SK-N-SH (cell line): ENCODE data around the gene PKD1. TPM values are rescaled to one million over a fixed set of nuclear protein-coding genes. Genes with fewer than 3 reads are reported as not detected.

Experiments used
- CTCF ChIA-PET: fragments of 300-600, 350-600 bp; formaldehyde crosslinking; extraction: SDS; loops from one replicate; lab custom pipeline; 2021; lab: Yijun Ruan, JAX
- POLR2A ChIA-PET: fragments of 350-600 bp; sonication (Branson Sonifier 250); formaldehyde crosslinking; extraction: SDS; loops from one replicate; lab custom pipeline; 2020; ENCODE audit warnings: antibody characterized with exemption, inconsistent platforms; lab: Yijun Ruan, JAX
- DNase-seq: peaks from one replicate; pipeline ENCODE4 v3.0.0; 2012
- H2AFZ ChIP-seq: fragments of 200-600 bp; sonication (generic); 2 replicates; pipeline ENCODE4 v1.8.1; 2016; ENCODE audit warnings: antibody characterized with exemption, mild to moderate bottlenecking, low read depth
- H3F3A ChIP-seq: fragments of 200-600 bp; sonication (generic); replicated peaks from 2 replicates; pipeline ENCODE3; 2016; ENCODE audit warnings: antibody characterized with exemption, mild to moderate bottlenecking; ENCODE audit not compliant: insufficient read depth
- H3K27ac ChIP-seq, 2 experiments: fragments of 200-500 bp in 1 of 2; fragments of 200-600 bp in 1 of 2; sonication (Bioruptor generic) in 1 of 2; sonication (generic), shearing (Covaris generic) in 1 of 2; 2 replicates each; pipeline versions ENCODE4 v1.5.1 to v1.6.1; 2014 to 2016; ENCODE audit warnings: low read depth in 2 of 2, inconsistent platforms in 1 of 2, low read length in 1 of 2, mild to moderate bottlenecking in 1 of 2, mixed read lengths in 1 of 2
- H3K27me3 ChIP-seq: fragments of 200-600 bp; sonication (generic), shearing (Covaris generic); 2 replicates; pipeline ENCODE4 v1.6.1; 2016; ENCODE audit warnings: mixed run types; ENCODE audit not compliant: insufficient read depth
- H3K36me3 ChIP-seq, 2 experiments: fragments of 200-500 bp in 1 of 2; fragments of 200-600 bp in 1 of 2; sonication (Bioruptor generic) in 1 of 2; sonication (generic) in 1 of 2; replicated peaks in 1 of 2; 2 replicates each; pipeline versions ENCODE3 to v1.5.1; 2014 to 2016; ENCODE audit warnings: low read length in 1 of 2, mild to moderate bottlenecking in 1 of 2; ENCODE audit not compliant: insufficient read depth in 2 of 2, control insufficient read depth in 1 of 2
- H3K4me1 ChIP-seq, 2 experiments: fragments of 200-500 bp in 1 of 2; fragments of 200-600 bp in 1 of 2; sonication (Bioruptor generic) in 1 of 2; sonication (generic), shearing (Covaris generic) in 1 of 2; 2 replicates each; pipeline versions ENCODE4 v1.5.1 to v1.6.1; 2014 to 2016; ENCODE audit warnings: low read depth in 1 of 2, low read length in 1 of 2, mixed run types in 1 of 2; ENCODE audit not compliant: insufficient read depth in 2 of 2, control insufficient read depth in 1 of 2
- H3K4me2 ChIP-seq: fragments of 200-600 bp; sonication (generic), shearing (Covaris generic); 2 replicates; pipeline ENCODE4 v1.6.1; 2017; ENCODE audit warnings: mixed run types
- H3K4me3 ChIP-seq, 2 experiments: fragments of 200-500 bp in 1 of 2; fragments of 200-600 bp in 1 of 2; sonication (Bioruptor generic) in 1 of 2; sonication (generic), shearing (Covaris generic) in 1 of 2; 2 replicates each; pipeline versions ENCODE4 v1.5.1 to v1.8.1; 2014 to 2016; ENCODE audit warnings: low read depth in 2 of 2, inconsistent platforms in 1 of 2, low read length in 1 of 2, mild to moderate bottlenecking in 1 of 2, mixed read lengths in 1 of 2, moderate library complexity in 1 of 2
- H3K79me2 ChIP-seq: fragments of 200-600 bp; sonication (generic); 2 replicates; pipeline ENCODE4 v1.8.1; 2017; ENCODE audit warnings: mild to moderate bottlenecking; ENCODE audit not compliant: insufficient read depth
- H3K9ac ChIP-seq: fragments of 200-600 bp; sonication (generic); 2 replicates; pipeline ENCODE4 v1.6.1; 2017; ENCODE audit warnings: mixed run types
- H3K9me2 ChIP-seq: fragments of 200-600 bp; sonication (generic); 2 replicates; pipeline ENCODE4 v1.6.1; 2017; ENCODE audit warnings: mixed run types
- H3K9me3 ChIP-seq: fragments of 200-600 bp; sonication (generic); 2 replicates; pipeline ENCODE4 v1.6.1; 2017; ENCODE audit warnings: mixed run types, mild to moderate bottlenecking, moderate library complexity
- H4K20me1 ChIP-seq: fragments of 200-600 bp; sonication (generic); 2 replicates; pipeline ENCODE4 v1.6.1; 2017; ENCODE audit warnings: mild to moderate bottlenecking, mixed run types; ENCODE audit not compliant: insufficient read depth
- CHD2 ChIP-seq: fragments of 150-350 bp; IDR thresholded peaks from 2 replicates; pipeline ENCODE4 v1.6.1; 2018; ENCODE audit warnings: low read length; ENCODE audit not compliant: partially characterized antibody
- GATA2 ChIP-seq: sonication (generic); formaldehyde crosslinking; IDR thresholded peaks from 2 replicates; pipeline ENCODE4 v1.5.0; 2020; ENCODE audit warnings: mild to moderate bottlenecking, missing genetic modification reagents
- MEF2A ChIP-seq: IDR thresholded peaks from 2 replicates; pipeline ENCODE4 v1.4.0; 2012; ENCODE audit warnings: low read depth, borderline replicate concordance
- NFIC ChIP-seq: IDR thresholded peaks from 2 replicates; pipeline ENCODE4 v1.4.0; 2012; ENCODE audit warnings: borderline replicate concordance
- POLR2AphosphoS5 ChIP-seq: IDR thresholded peaks from 2 replicates; pipeline ENCODE4 v1.6.1; 2012; ENCODE audit warnings: low read depth, low read length
- RAD21 ChIP-seq: IDR thresholded peaks from 2 replicates; pipeline ENCODE4 v1.6.1; 2012; ENCODE audit warnings: mild to moderate bottlenecking, low read length
- RCOR1 ChIP-seq: fragments of 150-350 bp; IDR thresholded peaks from 2 replicates; pipeline ENCODE4 v1.6.1; 2017; ENCODE audit warnings: antibody characterized with exemption, low read length
- RXRA ChIP-seq: IDR thresholded peaks from 2 replicates; pipeline ENCODE4 v1.4.0; 2012; ENCODE audit warnings: low read depth, mild to moderate bottlenecking, borderline replicate concordance
- TEAD4 ChIP-seq: IDR thresholded peaks from 2 replicates; pipeline ENCODE4 v1.4.0; 2012; ENCODE audit warnings: mild to moderate bottlenecking, borderline replicate concordance; ENCODE audit not compliant: insufficient read depth
- WGBS: methylation state at CpG from one replicate; pipeline ENCODE4 v1.1.6; 2017; ENCODE audit warnings: low lambda C conversion rate; 5-methylcytosine and 5-hydroxymethylcytosine counted together
- polyA plus RNA-seq, 3 experiments: library from polyadenylated mRNA; depleted of rRNA; stranded (reverse); fragments of >200 nt; gene quantifications; 2 replicates each; pipeline ENCODE4 v1.2.3, GENCODE V29; 2012
- TF ChIP-seq, protein P1 (sequence below): IDR thresholded peaks from 2 replicates; pipeline ENCODE4; 2012
- TF ChIP-seq, protein P2 (sequence below): fragments of 200-600 bp; sonication (generic); IDR thresholded peaks from 2 replicates; pipeline ENCODE4 v1.6.1; 2017; ENCODE audit warnings: antibody characterized with exemption, mild to moderate bottlenecking, moderate library complexity
- TF ChIP-seq, protein P3 (sequence below): IDR thresholded peaks from 2 replicates; pipeline ENCODE4 v1.6.1; 2012; ENCODE audit warnings: mild to moderate bottlenecking, low read depth, low read length, moderate library complexity
- TF ChIP-seq, protein P4 (sequence below): fragments of 150-350 bp; IDR thresholded peaks from 2 replicates; pipeline ENCODE4 v1.6.1; 2016; ENCODE audit warnings: mild to moderate bottlenecking, low read depth, low read length

The PKD1 gene
- polyA plus RNA-seq, 1 of the 3 experiments (the other 2 are of a cell fraction), result 47.4 TPM

DNA sequence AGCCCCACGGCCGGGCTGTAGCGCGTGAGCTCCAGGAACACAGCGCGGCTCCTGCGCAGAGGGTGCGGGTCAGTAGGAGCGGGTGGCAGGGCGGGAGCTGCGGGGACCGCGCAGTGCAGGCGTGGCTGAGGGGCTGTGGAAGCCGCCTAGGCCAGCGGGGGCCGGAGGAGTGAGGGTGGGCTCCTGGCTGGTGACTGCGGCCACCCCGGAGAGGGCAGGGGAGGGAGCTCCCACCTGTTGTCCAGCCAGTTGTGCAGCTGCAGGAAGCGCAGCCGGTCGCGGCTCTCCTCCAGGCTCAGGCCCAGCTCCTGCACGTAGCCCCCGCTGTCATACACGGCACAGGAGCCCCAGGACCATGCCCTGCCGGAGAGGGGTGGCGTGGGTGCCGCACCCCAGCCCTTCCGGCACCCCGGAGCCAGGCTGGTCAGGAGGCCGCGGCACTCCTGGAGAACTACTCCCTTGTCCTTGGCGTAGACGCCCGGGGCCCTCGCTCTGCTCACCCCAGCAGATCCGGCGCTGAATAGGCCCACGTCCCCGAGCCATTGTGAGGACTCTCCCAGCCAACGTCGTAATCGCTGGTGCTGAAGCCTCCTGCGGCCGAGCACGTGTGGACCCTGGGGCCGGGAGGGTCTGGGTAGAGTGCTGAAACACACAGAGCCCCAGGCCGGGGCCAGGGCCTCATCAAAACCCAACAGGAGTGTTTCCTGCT, 44.0 kb downstream of the PKD1 start:
- Histone ChIP-seq H4K20me1 (peaks cover 12% of the 10 kb centered on the region; the same call in 1 of the 2 replicates), H3K4me1 (no peaks in the 10 kb centered on the region; a peak in 1 of 4 replicates), H3K79me2 (no peaks in the 10 kb centered on the region), H3F3A (peaks cover 21% of the 10 kb centered on the region), H3K27ac (no peak overlapping the region), H3K27me3 (no peaks in the 10 kb centered on the region), H3K36me3 (peaks cover 11 to 80% of the 10 kb centered on the region in 2 experiments), H3K9me2 (no peaks in the 10 kb centered on the region), H3K4me3 (no peak overlapping the region), H3K4me2 (no peak overlapping the region), H3K9me3 (no peaks in the 10 kb centered on the region), H3K9ac (no peak overlapping the region), H2AFZ (no peak overlapping the region)
- no peak for TF ChIP-seq RAD21
- TF ChIP-seq MEF2A, result no peak
- no peak for TF ChIP-seq NFIC
- no peak for TF ChIP-seq CHD2
- TF ChIP-seq, protein P1, sequence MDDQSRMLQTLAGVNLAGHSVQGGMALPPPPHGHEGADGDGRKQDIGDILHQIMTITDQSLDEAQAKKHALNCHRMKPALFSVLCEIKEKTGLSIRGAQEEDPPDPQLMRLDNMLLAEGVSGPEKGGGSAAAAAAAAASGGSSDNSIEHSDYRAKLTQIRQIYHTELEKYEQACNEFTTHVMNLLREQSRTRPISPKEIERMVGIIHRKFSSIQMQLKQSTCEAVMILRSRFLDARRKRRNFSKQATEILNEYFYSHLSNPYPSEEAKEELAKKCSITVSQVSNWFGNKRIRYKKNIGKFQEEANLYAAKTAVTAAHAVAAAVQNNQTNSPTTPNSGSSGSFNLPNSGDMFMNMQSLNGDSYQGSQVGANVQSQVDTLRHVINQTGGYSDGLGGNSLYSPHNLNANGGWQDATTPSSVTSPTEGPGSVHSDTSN, result no peak
- TF ChIP-seq, protein P2, sequence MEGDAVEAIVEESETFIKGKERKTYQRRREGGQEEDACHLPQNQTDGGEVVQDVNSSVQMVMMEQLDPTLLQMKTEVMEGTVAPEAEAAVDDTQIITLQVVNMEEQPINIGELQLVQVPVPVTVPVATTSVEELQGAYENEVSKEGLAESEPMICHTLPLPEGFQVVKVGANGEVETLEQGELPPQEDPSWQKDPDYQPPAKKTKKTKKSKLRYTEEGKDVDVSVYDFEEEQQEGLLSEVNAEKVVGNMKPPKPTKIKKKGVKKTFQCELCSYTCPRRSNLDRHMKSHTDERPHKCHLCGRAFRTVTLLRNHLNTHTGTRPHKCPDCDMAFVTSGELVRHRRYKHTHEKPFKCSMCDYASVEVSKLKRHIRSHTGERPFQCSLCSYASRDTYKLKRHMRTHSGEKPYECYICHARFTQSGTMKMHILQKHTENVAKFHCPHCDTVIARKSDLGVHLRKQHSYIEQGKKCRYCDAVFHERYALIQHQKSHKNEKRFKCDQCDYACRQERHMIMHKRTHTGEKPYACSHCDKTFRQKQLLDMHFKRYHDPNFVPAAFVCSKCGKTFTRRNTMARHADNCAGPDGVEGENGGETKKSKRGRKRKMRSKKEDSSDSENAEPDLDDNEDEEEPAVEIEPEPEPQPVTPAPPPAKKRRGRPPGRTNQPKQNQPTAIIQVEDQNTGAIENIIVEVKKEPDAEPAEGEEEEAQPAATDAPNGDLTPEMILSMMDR, result no peak
- CTCF ChIA-PET, result interaction anchor here (1.2 to 2.0 kb wide), 3 partner anchors 30 to 69 kb away, joined by 3 to 9 read pairs (median 9); no protein-coding TSS in a partner anchor
- peak; percentile 41 for DNase-seq
- POLR2A ChIA-PET, result interaction anchor here (1.4 to 1.6 kb wide), 2 partner anchors 35 to 63 kb away, joined by 4 to 8 read pairs; partner anchors contain the start of gene TRAF7
- WGBS, result 97% methylated on average over 28 of the region's 49 CpGs

DNA sequence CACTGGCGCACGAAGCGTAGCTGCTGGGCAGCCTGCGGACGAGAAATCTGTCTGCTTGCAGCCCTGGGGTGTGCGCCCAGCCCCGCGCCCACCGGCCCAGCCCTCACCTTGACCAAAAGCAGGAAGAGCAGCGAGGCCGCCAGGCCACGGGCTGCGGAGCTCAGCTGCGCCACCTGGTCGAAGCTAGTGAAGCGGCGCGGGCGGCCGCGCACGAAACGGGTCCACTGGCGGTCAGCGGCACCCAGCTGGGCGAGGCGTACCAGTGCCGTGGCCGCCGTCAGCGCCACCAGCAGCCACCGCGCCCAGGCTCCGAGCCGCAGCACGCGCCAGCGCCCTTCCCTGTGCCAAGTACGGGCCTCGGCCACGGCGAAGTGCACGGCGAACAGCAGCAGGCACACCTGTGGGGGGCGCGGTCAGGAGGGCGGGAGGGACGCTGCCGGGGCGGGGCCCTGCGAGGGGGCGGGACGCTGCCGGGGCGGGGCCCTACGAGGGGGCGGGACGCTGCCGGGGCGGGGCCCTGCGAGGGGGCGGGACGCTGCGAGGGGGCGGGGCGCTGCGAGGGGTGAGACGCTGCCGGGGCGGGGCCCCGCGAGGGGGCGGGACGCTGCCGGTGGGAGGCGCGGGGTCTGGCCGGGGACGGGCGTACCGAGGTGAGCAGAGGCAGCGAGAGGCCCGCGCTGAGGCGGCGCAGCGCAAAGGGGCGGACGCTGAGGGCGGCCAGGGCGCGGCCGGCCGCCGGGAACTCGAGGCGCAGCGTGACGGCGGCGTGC, 44.7 kb downstream of the PKD1 start:
- no peak overlapping the region for H3K4me2 ChIP-seq
- H3K4me3 ChIP-seq, result no peak overlapping the region
- H2AFZ ChIP-seq, result no peak overlapping the region
- peaks cover 10% of the 10 kb centered on the region; the same call in 1 of the 2 replicates for H4K20me1 ChIP-seq
- POLR2A ChIA-PET, result interaction anchor here (0.6 to 1.6 kb wide), 3 partner anchors 36 to 64 kb away, joined by 4 to 8 read pairs (median 4); partner anchors contain the start of gene TRAF7
- CTCF ChIA-PET, result interaction anchor here (1.7 kb wide), 1 partner anchor 50 kb away, joined by 9 read pairs; no protein-coding TSS in a partner anchor
- 95% methylated on average over 76 of the region's 101 CpGs for WGBS
- no peaks in the 10 kb centered on the region for H3K9me3 ChIP-seq
- H3K4me1 ChIP-seq, result no peaks in the 10 kb centered on the region; a peak in 1 of 4 replicates
- peaks cover 7 to 81% of the 10 kb centered on the region in 2 experiments for H3K36me3 ChIP-seq
- DNase-seq, result peak; percentile 75
- H3K27me3 ChIP-seq, result no peaks in the 10 kb centered on the region
- no peaks in the 10 kb centered on the region for H3K9me2 ChIP-seq
- no peak overlapping the region; a peak in 1 of 4 replicates for H3K27ac ChIP-seq
- peaks cover 15% of the 10 kb centered on the region for H3F3A ChIP-seq
- H3K79me2 ChIP-seq, result no peaks in the 10 kb centered on the region
- TF ChIP-seq, protein P1, result no peak
- TF ChIP-seq CHD2, result no peak
- TF ChIP-seq GATA2 (CRISPR knock-in tag), result no peak
- TF ChIP-seq POLR2AphosphoS5, result no peak
- TF ChIP-seq TEAD4, result no peak
- TF ChIP-seq, protein P3, sequence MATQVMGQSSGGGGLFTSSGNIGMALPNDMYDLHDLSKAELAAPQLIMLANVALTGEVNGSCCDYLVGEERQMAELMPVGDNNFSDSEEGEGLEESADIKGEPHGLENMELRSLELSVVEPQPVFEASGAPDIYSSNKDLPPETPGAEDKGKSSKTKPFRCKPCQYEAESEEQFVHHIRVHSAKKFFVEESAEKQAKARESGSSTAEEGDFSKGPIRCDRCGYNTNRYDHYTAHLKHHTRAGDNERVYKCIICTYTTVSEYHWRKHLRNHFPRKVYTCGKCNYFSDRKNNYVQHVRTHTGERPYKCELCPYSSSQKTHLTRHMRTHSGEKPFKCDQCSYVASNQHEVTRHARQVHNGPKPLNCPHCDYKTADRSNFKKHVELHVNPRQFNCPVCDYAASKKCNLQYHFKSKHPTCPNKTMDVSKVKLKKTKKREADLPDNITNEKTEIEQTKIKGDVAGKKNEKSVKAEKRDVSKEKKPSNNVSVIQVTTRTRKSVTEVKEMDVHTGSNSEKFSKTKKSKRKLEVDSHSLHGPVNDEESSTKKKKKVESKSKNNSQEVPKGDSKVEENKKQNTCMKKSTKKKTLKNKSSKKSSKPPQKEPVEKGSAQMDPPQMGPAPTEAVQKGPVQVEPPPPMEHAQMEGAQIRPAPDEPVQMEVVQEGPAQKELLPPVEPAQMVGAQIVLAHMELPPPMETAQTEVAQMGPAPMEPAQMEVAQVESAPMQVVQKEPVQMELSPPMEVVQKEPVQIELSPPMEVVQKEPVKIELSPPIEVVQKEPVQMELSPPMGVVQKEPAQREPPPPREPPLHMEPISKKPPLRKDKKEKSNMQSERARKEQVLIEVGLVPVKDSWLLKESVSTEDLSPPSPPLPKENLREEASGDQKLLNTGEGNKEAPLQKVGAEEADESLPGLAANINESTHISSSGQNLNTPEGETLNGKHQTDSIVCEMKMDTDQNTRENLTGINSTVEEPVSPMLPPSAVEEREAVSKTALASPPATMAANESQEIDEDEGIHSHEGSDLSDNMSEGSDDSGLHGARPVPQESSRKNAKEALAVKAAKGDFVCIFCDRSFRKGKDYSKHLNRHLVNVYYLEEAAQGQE, result no peak
- TF ChIP-seq, protein P4, sequence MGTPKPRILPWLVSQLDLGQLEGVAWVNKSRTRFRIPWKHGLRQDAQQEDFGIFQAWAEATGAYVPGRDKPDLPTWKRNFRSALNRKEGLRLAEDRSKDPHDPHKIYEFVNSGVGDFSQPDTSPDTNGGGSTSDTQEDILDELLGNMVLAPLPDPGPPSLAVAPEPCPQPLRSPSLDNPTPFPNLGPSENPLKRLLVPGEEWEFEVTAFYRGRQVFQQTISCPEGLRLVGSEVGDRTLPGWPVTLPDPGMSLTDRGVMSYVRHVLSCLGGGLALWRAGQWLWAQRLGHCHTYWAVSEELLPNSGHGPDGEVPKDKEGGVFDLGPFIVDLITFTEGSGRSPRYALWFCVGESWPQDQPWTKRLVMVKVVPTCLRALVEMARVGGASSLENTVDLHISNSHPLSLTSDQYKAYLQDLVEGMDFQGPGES, result no peak
- no peak for TF ChIP-seq RXRA
- TF ChIP-seq RCOR1, result no peak
- no peak overlapping the region for H3K9ac ChIP-seq
